HUES6 (cell line): ENCODE data around the gene PNMA5.

ENCODE experiments used
- H3K27ac ChIP-seq: 2 replicates; pipeline ENCODE4 v1.7.0; 2013; ENCODE audit warnings: low read depth, mild to moderate bottlenecking, low read length, inconsistent platforms
- H3K27me3 ChIP-seq: 2 replicates; pipeline ENCODE4 v1.6.1; 2013; ENCODE audit warnings: low read length; ENCODE audit not compliant: control insufficient read depth, insufficient read depth
- H3K36me3 ChIP-seq: 2 replicates; pipeline ENCODE4 v1.6.1; 2013; ENCODE audit warnings: low read length; ENCODE audit not compliant: control insufficient read depth, insufficient read depth
- H3K4me1 ChIP-seq: 2 replicates; pipeline ENCODE4 v1.6.1; 2013; ENCODE audit warnings: low read length; ENCODE audit not compliant: control insufficient read depth, insufficient read depth
- H3K4me3 ChIP-seq: 2 replicates; pipeline ENCODE4 v1.5.1; 2013; ENCODE audit warnings: low read depth, low read length
- H3K9ac ChIP-seq: one replicate; pipeline ENCODE4 v1.6.1; 2013; ENCODE audit warnings: mild to moderate bottlenecking, low read length
- H3K9me3 ChIP-seq: 2 replicates; pipeline ENCODE4 v1.6.1; 2013; ENCODE audit warnings: low read depth, low read length; ENCODE audit not compliant: control insufficient read depth, insufficient read depth

Gene PNMA5

GRCh38 chrX:152959626-152960025 is 34.3 kb downstream of the PNMA5 start:
- Histone ChIP-seq H3K4me3 (no peak overlapping the region), H3K9ac (no peak overlapping the region), H3K9me3 (peaks cover 18% of the 10 kb centered on the region; the same call in 1 of the 2 replicates), H3K27me3 (no peaks in the 10 kb centered on the region), H3K4me1 (peaks cover 5% of the 10 kb centered on the region), H3K36me3 (no peaks in the 10 kb centered on the region), H3K27ac (no peak overlapping the region)

- Histone ChIP-seq H3K27ac (no peak overlapping the region), H3K27me3 (peaks cover 2% of the 10 kb centered on the region; the same call in 1 of the 2 replicates), H3K9ac (peak overlapping the region; percentile 52), H3K4me3 (peak overlapping the region; percentile 51), H3K4me1 (peaks cover 5% of the 10 kb centered on the region), H3K36me3 (no peaks in the 10 kb centered on the region), H3K9me3 (peaks cover 15% of the 10 kb centered on the region; the same call in 1 of the 2 replicates)
Observed at GRCh38 chrX:152958524-152959465, 35.1 kb downstream of the PNMA5 start.

GRCh38 chrX:152958047-152958446 is 35.9 kb downstream of the PNMA5 start:
- Histone ChIP-seq H3K27ac (no peak overlapping the region), H3K9me3 (peaks cover 10% of the 10 kb centered on the region; the same call in 1 of the 2 replicates), H3K4me1 (peaks cover 5% of the 10 kb centered on the region), H3K27me3 (peaks cover 2% of the 10 kb centered on the region; the same call in 1 of the 2 replicates), H3K9ac (peak overlapping the region; percentile 27), H3K36me3 (no peaks in the 10 kb centered on the region), H3K4me3 (peak overlapping the region; percentile 51)

- Histone ChIP-seq H3K27ac (no peak overlapping the region), H3K4me3 (no peak overlapping the region), H3K9ac (no peak overlapping the region), H3K36me3 (peaks cover 6% of the 10 kb centered on the region; the same call in 1 of the 2 replicates), H3K27me3 (peaks cover 2% of the 10 kb centered on the region; the same call in 1 of the 2 replicates), H3K9me3 (peaks cover 2% of the 10 kb centered on the region; the same call in 1 of the 2 replicates), H3K4me1 (no peaks in the 10 kb centered on the region)
Observed at GRCh38 chrX:152950786-152951185, 43.1 kb downstream of the PNMA5 start.

- peaks cover 9% of the 10 kb centered on the region; the same call in 1 of the 2 replicates for H3K9me3 ChIP-seq
- no peak overlapping the region for H3K4me3 ChIP-seq
- no peak overlapping the region for H3K27ac ChIP-seq
- no peaks in the 10 kb centered on the region for H3K4me1 ChIP-seq
- peaks cover 6% of the 10 kb centered on the region; the same call in 1 of the 2 replicates for H3K36me3 ChIP-seq
- peaks cover under 1% of the 10 kb centered on the region; the same call in 1 of the 2 replicates for H3K27me3 ChIP-seq
- no peak overlapping the region for H3K9ac ChIP-seq
Observed at GRCh38 chrX:152949114-152949513, 44.8 kb downstream of the PNMA5 start.

GRCh38 chrX:152946681-152947080 is 47.2 kb downstream of the PNMA5 start:
- Histone ChIP-seq H3K9me3 (peaks cover 15% of the 10 kb centered on the region; the same call in 1 of the 2 replicates), H3K9ac (no peak overlapping the region), H3K36me3 (peaks cover 6% of the 10 kb centered on the region; the same call in 1 of the 2 replicates), H3K4me3 (no peak overlapping the region), H3K27ac (no peak overlapping the region), H3K27me3 (no peaks in the 10 kb centered on the region; the same call in 1 of the 2 replicates), H3K4me1 (peaks cover 3% of the 10 kb centered on the region; the same call in 1 of the 2 replicates)

GRCh38 chrX:152945021-152945979 is 48.6 kb downstream of the PNMA5 start:
- Histone ChIP-seq H3K9ac (no peak overlapping the region), H3K36me3 (peaks cover 6% of the 10 kb centered on the region; the same call in 1 of the 2 replicates), H3K27me3 (no peaks in the 10 kb centered on the region; the same call in 1 of the 2 replicates), H3K9me3 (peaks cover 15% of the 10 kb centered on the region; the same call in 1 of the 2 replicates), H3K4me3 (no peak overlapping the region), H3K4me1 (peaks cover 3% of the 10 kb centered on the region; the same call in 1 of the 2 replicates), H3K27ac (no peak overlapping the region)

- peaks cover 6% of the 10 kb centered on the region; the same call in 1 of the 2 replicates for H3K36me3 ChIP-seq
- no peak overlapping the region for H3K27ac ChIP-seq
- H3K9me3 ChIP-seq = peaks cover 15% of the 10 kb centered on the region; the same call in 1 of the 2 replicates
- no peak overlapping the region for H3K9ac ChIP-seq
- no peaks in the 10 kb centered on the region; the same call in 1 of the 2 replicates for H3K27me3 ChIP-seq
- no peak overlapping the region for H3K4me3 ChIP-seq
- H3K4me1 ChIP-seq = peaks cover 9% of the 10 kb centered on the region
Observed at GRCh38 chrX:152943826-152944225, 50.1 kb downstream of the PNMA5 start.

- Histone ChIP-seq H3K9ac (peak overlapping the region; percentile 88), H3K36me3 (peaks cover 6% of the 10 kb centered on the region; the same call in 1 of the 2 replicates), H3K4me1 (peaks cover 13% of the 10 kb centered on the region), H3K27ac (no peak overlapping the region), H3K27me3 (no peaks in the 10 kb centered on the region), H3K9me3 (peaks cover 19% of the 10 kb centered on the region; the same call in 1 of the 2 replicates), H3K4me3 (peak overlapping the region; percentile 67)
Observed at GRCh38 chrX:152942077-152942442, 51.9 kb downstream of the PNMA5 start.

- peak overlapping the region; percentile 88 for H3K9ac ChIP-seq
- no peak overlapping the region for H3K27ac ChIP-seq
- peaks cover 19% of the 10 kb centered on the region; the same call in 1 of the 2 replicates for H3K9me3 ChIP-seq
Observed at GRCh38 chrX:152941328-152942076, 52.4 kb downstream of the PNMA5 start.

More at GRCh38 chrX:152941328-152942076, 52.4 kb downstream of the PNMA5 start:
- Histone ChIP-seq H3K4me1 (peaks cover 13% of the 10 kb centered on the region), H3K27me3 (no peaks in the 10 kb centered on the region), H3K4me3 (peak overlapping the region; percentile 67), H3K36me3 (peaks cover 2% of the 10 kb centered on the region; the same call in 1 of the 2 replicates)
